OCI-LY1 (cell line): ENCODE data around the gene SMAD1.

ENCODE experiments used
- H2AFZ ChIP-seq: fragments of 200-600 bp; sonication (generic), shearing (Covaris generic); 2 replicates; pipeline ENCODE4 v1.6.0; 2014; ENCODE audit warnings: antibody characterized with exemption, mild to moderate bottlenecking, low read length
- H3F3A ChIP-seq: fragments of 200-600 bp; sonication (generic), shearing (Covaris generic); 2 replicates; pipeline ENCODE4 v1.6.0; 2014; ENCODE audit warnings: mild to moderate bottlenecking, antibody characterized with exemption, low read length, moderate library complexity; ENCODE audit not compliant: insufficient read depth
- H3K27ac ChIP-seq: fragments of 200-600 bp; sonication (generic); 2 replicates; pipeline ENCODE4 v1.5.1; 2014; ENCODE audit warnings: low read length, mixed run types, mild to moderate bottlenecking, low read depth; ENCODE audit not compliant: poor library complexity, severe bottlenecking
- H3K27me3 ChIP-seq: fragments of 200-600 bp; sonication (generic); 2 replicates; pipeline ENCODE4 v1.6.0; 2014; ENCODE audit warnings: antibody characterized with exemption, mild to moderate bottlenecking, low read length, moderate library complexity; ENCODE audit not compliant: insufficient read depth
- H3K36me3 ChIP-seq: fragments of 200-600 bp; sonication (generic); 2 replicates; pipeline ENCODE4 v1.6.1; 2014; ENCODE audit warnings: mild to moderate bottlenecking, antibody characterized with exemption, low read length, moderate library complexity, mixed read lengths; ENCODE audit not compliant: insufficient read depth
- H3K4me1 ChIP-seq: fragments of 200-600 bp; sonication (generic); 2 replicates; pipeline ENCODE4 v1.5.1; 2014; ENCODE audit warnings: mild to moderate bottlenecking, low read length, moderate library complexity; ENCODE audit not compliant: insufficient read depth, severe bottlenecking
- H3K4me2 ChIP-seq: fragments of 200-600 bp; sonication (generic), shearing (Covaris generic); 2 replicates; pipeline ENCODE4 v1.6.1; 2014; ENCODE audit warnings: low read length
- H3K4me3 ChIP-seq: fragments of 200-600 bp; sonication (generic); 2 replicates; pipeline ENCODE4 v1.5.1; 2014; ENCODE audit warnings: low read length, low read depth, mild to moderate bottlenecking, mixed read lengths; ENCODE audit not compliant: poor library complexity, severe bottlenecking
- H3K79me2 ChIP-seq: fragments of 200-600 bp; shearing (Covaris generic); 2 replicates; pipeline ENCODE4 v1.6.1; 2016; ENCODE audit warnings: mixed run types, low read length, mixed read lengths; ENCODE audit not compliant: insufficient read depth
- H3K9ac ChIP-seq: fragments of 200-600 bp; sonication (generic), shearing (Covaris generic); 2 replicates; pipeline ENCODE4 v1.6.1; 2014; ENCODE audit warnings: mild to moderate bottlenecking, low read length, mixed read lengths
- H3K9me2 ChIP-seq: fragments of 200-600 bp; sonication (generic), shearing (Covaris generic); 2 replicates; pipeline ENCODE4 v1.6.1; 2014; ENCODE audit warnings: low read depth, mild to moderate bottlenecking, low read length, mixed read lengths
- H3K9me3 ChIP-seq: fragments of 200-600 bp; shearing (Covaris generic); 2 replicates; pipeline ENCODE4 v1.6.1; 2014; ENCODE audit warnings: low read length, mixed read lengths
- H4K20me1 ChIP-seq: fragments of 200-600 bp; sonication (generic), shearing (Covaris generic); 2 replicates; pipeline ENCODE4 v1.6.0; 2016; ENCODE audit warnings: mild to moderate bottlenecking, low read length; ENCODE audit not compliant: insufficient read depth
- CTCF ChIP-seq: fragments of 200-600 bp; sonication (generic), shearing (Covaris generic); IDR thresholded peaks from 2 replicates; pipeline ENCODE4 v1.5.1; 2017; ENCODE audit warnings: mild to moderate bottlenecking, antibody characterized with exemption, low read length, moderate library complexity, mixed read lengths
- EZH2 ChIP-seq: fragments of 200-600 bp; sonication (generic), shearing (Covaris generic); IDR thresholded peaks from 2 replicates; pipeline ENCODE4 v1.8.0; 2017; ENCODE audit warnings: borderline replicate concordance, mixed run types, mild to moderate bottlenecking, antibody characterized with exemption, low read length, moderate library complexity, mixed read lengths

Gene SMAD1

DNA sequence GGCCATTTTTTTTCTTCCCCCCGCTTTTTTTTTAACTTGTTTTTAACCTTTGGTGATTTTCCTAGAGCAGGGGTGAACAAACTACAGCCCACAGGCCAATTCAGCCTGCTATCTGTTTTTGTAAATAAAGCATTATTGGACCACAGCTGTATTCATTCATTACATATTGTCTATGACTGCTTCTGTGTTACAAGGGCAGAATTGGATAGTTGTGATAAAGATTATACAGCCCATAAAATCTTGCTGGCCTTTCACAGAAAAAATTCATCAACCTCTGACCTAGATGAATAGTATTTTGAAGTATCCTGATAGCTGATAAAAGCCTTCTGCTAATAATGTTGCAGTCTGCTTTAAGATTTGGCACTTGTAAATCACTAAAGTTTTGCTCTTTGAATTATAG lies 63.4 kb downstream of the SMAD1 start:
- H3K4me3 ChIP-seq = no peak overlapping the region
- peaks cover 41% of the 10 kb centered on the region for H3K4me1 ChIP-seq
- H2AFZ ChIP-seq = no peak overlapping the region
- peaks cover 97% of the 10 kb centered on the region for H3K36me3 ChIP-seq
- H3K79me2 ChIP-seq = peaks cover 3% of the 10 kb centered on the region; the same call in 1 of the 2 replicates
- H3F3A ChIP-seq = no peaks in the 10 kb centered on the region
- H3K9me2 ChIP-seq = no peaks in the 10 kb centered on the region
- TF ChIP-seq CTCF (no peak), EZH2 (no peak)
- H3K9me3 ChIP-seq = no peaks in the 10 kb centered on the region
- H3K27me3 ChIP-seq = no peaks in the 10 kb centered on the region
- no peak overlapping the region for H3K4me2 ChIP-seq
- peak overlapping the region; percentile 25 for H3K27ac ChIP-seq
- no peaks in the 10 kb centered on the region for H4K20me1 ChIP-seq
- no peak overlapping the region for H3K9ac ChIP-seq

DNA sequence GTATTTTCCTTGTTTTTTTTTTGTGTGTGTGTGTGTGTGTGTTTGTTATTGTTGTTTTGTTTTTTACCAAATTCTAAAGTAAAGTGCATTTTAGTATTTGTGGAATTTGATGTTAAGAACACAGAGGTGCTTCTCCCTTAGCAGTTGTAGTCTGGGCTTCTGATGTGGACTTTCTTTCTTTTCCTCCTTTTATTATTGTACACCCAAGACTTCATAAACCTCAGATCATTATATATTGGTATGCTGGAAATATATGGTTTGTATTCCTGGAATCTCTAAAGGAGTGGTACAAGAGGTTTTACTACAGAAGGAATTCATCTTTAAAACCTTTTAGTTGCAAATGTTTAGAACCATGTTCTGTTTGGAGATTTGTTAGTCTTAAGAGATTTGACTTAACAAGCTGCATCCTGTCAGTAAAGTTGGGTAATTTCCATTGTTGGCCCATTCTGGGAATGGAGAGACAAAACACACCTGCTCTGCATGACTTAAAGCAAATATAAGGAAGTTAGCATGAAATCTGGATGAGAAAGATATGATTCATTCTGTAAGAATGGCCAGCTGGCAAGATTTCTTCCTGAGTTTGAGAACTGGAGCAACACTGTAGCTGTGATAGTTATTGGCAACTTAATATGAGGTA lies 64.0 kb downstream of the SMAD1 start:
- Histone ChIP-seq H3F3A (no peaks in the 10 kb centered on the region), H3K79me2 (peaks cover 7% of the 10 kb centered on the region; the same call in 1 of the 2 replicates), H3K4me2 (no peak overlapping the region), H3K9ac (no peak overlapping the region), H3K9me3 (no peaks in the 10 kb centered on the region), H3K27me3 (no peaks in the 10 kb centered on the region), H3K9me2 (no peaks in the 10 kb centered on the region), H2AFZ (no peak overlapping the region), H4K20me1 (no peaks in the 10 kb centered on the region), H3K4me1 (peaks cover 41% of the 10 kb centered on the region), H3K4me3 (no peak overlapping the region), H3K36me3 (peaks cover 95% of the 10 kb centered on the region), H3K27ac (peak overlapping the region; percentile 25)
- TF ChIP-seq EZH2 (no peak), CTCF (no peak)

DNA sequence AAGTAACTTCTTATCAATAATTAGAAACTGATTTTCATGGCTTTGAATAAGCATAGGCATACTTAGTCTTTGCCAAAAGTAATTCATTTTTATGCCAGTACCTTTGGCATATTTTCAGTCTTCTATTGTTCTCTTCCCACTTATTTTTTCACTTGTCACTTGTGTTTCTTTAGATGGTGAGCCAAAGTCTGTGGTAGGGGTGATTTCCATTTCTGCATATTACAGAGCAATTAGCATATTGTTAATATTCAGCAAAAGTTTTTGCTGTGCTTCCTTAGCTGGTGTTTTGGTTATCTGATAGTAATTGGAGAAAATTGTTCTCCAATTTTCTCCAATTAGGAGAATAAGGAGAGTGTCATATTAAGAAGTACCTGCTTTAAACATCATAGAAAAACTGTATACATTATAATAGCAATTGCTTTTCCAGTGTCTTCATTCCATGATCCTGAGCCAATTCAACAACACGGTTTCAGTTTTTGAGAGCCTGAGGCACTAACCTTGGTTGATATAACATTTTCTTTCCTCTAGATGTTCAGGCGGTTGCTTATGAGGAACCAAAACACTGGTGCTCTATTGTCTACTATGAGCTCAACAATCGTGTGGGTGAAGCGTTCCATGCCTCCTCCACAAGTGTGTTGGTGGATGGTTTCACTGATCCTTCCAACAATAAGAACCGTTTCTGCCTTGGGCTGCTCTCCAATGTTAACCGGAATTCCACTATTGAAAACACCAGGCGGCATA lies 64.7 kb downstream of the SMAD1 start:
- peaks cover 41% of the 10 kb centered on the region for H3K4me1 ChIP-seq
- no peak overlapping the region for H3K4me3 ChIP-seq
- H3K4me2 ChIP-seq = no peak overlapping the region
- peaks cover 5% of the 10 kb centered on the region; the same call in 1 of the 2 replicates for H3K79me2 ChIP-seq
- H2AFZ ChIP-seq = no peak overlapping the region
- TF ChIP-seq EZH2 (no peak), CTCF (no peak)
- H3K9me2 ChIP-seq = no peaks in the 10 kb centered on the region
- H3K27ac ChIP-seq = no peak overlapping the region
- no peaks in the 10 kb centered on the region for H3F3A ChIP-seq
- H3K27me3 ChIP-seq = no peaks in the 10 kb centered on the region
- H3K9me3 ChIP-seq = no peaks in the 10 kb centered on the region
- H4K20me1 ChIP-seq = no peaks in the 10 kb centered on the region
- peaks cover 97% of the 10 kb centered on the region for H3K36me3 ChIP-seq
- no peak overlapping the region for H3K9ac ChIP-seq
